Measurements from ENCODE around the gene PPP3CA. TPM values are rescaled to one million over a fixed set of nuclear protein-coding genes. Genes with fewer than 3 reads are reported as not detected.

PPP3CA gene
- total and polyA plus RNA-seq, 2 experiments from 2014 or later, result 27.0 to 45.2 TPM

GRCh38 chr4:101160792-101161592 is 186.3 kb downstream of the PPP3CA start:
- Mint-ChIP-seq H3K36me3 (ENCODE audit: low read depth) (no peaks in the 10 kb centered on the region), H3K27ac (no peak overlapping the region), H3K4me3 (no peak overlapping the region), H3K4me1 (peaks cover 33% of the 10 kb centered on the region), H3K27me3 (ENCODE audit: insufficient read depth, low read depth, poor library complexity) (peaks cover 2% of the 10 kb centered on the region), H3K9me3 (no peaks in the 10 kb centered on the region)
- Histone ChIP-seq H2AFZ (no peak overlapping the region), H3K79me2 (replicated peaks; ENCODE audit: insufficient read depth) (no peaks in the 10 kb centered on the region), H3K27ac (ENCODE audit: low read depth) (no peak overlapping the region), H3K4me2 (no peak overlapping the region), H3K4me1 (ENCODE audit: insufficient read depth) (peaks cover 17% of the 10 kb centered on the region; the same call in 1 of the 2 replicates), H3K36me3 (ENCODE audit: insufficient read depth) (no peaks in the 10 kb centered on the region), H3F3A (replicated peaks; ENCODE audit: low read depth) (no peaks in the 10 kb centered on the region), H3K9me2 (ENCODE audit: insufficient read depth) (no peaks in the 10 kb centered on the region), H3K27me3 (ENCODE audit: insufficient read depth) (no peaks in the 10 kb centered on the region), H3K4me3 (no peak overlapping the region), H4K20me1 (replicated peaks; ENCODE audit: insufficient read depth) (no peaks in the 10 kb centered on the region)
- no peak for DNase-seq (ENCODE audit: low spot score)
- no peak for ATAC-seq
- TF ChIP-seq POLR2AphosphoS5 (IDR thresholded peaks at IDR 0.05; ENCODE audit: low read depth) (no peak), EZH2 (IDR thresholded peaks at IDR 0.05; ENCODE audit: low read depth, unreplicated experiment) (no peak), STAT1 (IDR thresholded peaks at IDR 0.05; ENCODE audit: unreplicated experiment) (no peak), ZNF331 (CRISPR knock-in tag; IDR thresholded peaks at IDR 0.05; ENCODE audit: low read depth) (no peak), CTCF (conservative IDR thresholded peaks at IDR 0.05; ENCODE audit: low read depth in 2 of 2) (no peak), REST (IDR thresholded peaks at IDR 0.05; ENCODE audit: unreplicated experiment) (no peak), NANOG (IDR thresholded peaks at IDR 0.05; ENCODE audit: borderline replicate concordance) (no peak), EZH2phosphoT487 (IDR thresholded peaks at IDR 0.05; ENCODE audit: unreplicated experiment) (no peak), ETS1 (IDR thresholded peaks at IDR 0.05) (no peak), CREB1 (CRISPR knock-in tag; IDR thresholded peaks at IDR 0.05; ENCODE audit: low read depth) (no peak), ZNF114 (CRISPR knock-in tag; IDR thresholded peaks at IDR 0.05) (no peak), JUNB (IDR thresholded peaks at IDR 0.05; ENCODE audit: unreplicated experiment) (no peak), ZNF462 (CRISPR knock-in tag; IDR thresholded peaks at IDR 0.05) (no peak)
